Retinal pigment epithelial cell (primary cell): ENCODE measurements around the gene APH1B.
"Not testable (repeated sequence)": the region's sequence is repeated elsewhere in the genome, so short reads cannot be mapped to it uniquely, and the experiment has no call there.

Experiments used
- DNase-seq: peaks from one replicate; pipeline ENCODE4 v3.0.0-alpha.2; 2010; ENCODE audit warnings: low read depth
- H3K4me3 ChIP-seq: 2 replicates; pipeline ENCODE4 v1.5.1; 2011; ENCODE audit warnings: mild to moderate bottlenecking, low read length, control low read depth, moderate library complexity
- TF ChIP-seq, protein P1 (sequence below): conservative IDR thresholded peaks from 2 replicates; pipeline ENCODE4 v1.5.1; 2011; ENCODE audit warnings: low read depth, low read length, control low read depth, inconsistent platforms

The APH1B gene

DNA sequence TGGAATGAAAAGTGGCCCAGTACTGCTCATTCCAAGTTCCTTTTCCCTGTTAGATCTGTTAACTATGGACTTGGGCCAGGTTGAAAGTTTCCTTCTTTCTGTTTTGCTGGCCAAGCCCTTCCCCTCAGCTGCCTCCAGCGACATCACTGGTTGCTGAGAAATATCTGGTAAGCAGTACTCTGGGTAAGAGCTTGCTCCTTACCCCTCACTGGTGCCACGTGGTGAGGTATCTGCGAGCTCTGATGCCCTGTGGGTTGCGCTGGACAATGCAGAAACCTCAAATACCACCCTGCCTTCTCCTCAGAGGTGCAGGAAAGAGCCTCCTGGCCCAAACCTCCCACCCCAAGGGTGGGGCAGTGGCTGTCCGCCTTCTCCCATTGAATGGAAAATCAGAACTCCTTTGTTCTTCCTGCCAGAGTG lies 42.9 kb upstream of the APH1B start:
- no peak for DNase-seq
- H3K4me3 ChIP-seq: no peak overlapping the region
- TF ChIP-seq, protein P1, sequence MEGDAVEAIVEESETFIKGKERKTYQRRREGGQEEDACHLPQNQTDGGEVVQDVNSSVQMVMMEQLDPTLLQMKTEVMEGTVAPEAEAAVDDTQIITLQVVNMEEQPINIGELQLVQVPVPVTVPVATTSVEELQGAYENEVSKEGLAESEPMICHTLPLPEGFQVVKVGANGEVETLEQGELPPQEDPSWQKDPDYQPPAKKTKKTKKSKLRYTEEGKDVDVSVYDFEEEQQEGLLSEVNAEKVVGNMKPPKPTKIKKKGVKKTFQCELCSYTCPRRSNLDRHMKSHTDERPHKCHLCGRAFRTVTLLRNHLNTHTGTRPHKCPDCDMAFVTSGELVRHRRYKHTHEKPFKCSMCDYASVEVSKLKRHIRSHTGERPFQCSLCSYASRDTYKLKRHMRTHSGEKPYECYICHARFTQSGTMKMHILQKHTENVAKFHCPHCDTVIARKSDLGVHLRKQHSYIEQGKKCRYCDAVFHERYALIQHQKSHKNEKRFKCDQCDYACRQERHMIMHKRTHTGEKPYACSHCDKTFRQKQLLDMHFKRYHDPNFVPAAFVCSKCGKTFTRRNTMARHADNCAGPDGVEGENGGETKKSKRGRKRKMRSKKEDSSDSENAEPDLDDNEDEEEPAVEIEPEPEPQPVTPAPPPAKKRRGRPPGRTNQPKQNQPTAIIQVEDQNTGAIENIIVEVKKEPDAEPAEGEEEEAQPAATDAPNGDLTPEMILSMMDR: no peak

GRCh38 chr15:63236272-63236671 lies 41.1 kb upstream of the APH1B start:
- TF ChIP-seq, protein P1: no peak
- H3K4me3 ChIP-seq: no peak overlapping the region
- DNase-seq: no peak

- DNase-seq, H3K4me3 ChIP-seq: not testable (repeated sequence)
These were observed 40.3 kb upstream of the APH1B start for GRCh38 chr15:63237086-63237485.

DNA sequence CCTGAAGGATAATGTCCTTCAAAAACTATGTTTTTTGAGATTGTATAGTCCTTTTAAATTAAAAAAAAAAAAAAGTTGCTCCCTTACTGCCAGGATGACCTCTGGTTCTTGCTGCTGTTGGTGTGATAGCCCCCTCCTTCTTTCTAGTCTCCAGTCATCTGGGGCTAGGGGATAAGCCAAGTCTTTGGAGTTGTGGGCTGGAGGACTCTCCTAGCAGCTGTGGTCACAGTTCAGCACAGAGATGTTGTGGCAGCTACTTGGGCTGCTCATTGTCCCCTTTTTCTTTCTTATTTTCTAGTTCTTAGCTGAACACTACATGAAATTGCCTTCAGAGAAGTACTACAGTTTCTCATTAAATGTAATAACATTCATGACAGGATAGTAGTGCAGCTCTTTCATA lies 39.2 kb upstream of the APH1B start:
- no peak overlapping the region for H3K4me3 ChIP-seq
- DNase-seq: no peak
- TF ChIP-seq, protein P1: no peak

DNA sequence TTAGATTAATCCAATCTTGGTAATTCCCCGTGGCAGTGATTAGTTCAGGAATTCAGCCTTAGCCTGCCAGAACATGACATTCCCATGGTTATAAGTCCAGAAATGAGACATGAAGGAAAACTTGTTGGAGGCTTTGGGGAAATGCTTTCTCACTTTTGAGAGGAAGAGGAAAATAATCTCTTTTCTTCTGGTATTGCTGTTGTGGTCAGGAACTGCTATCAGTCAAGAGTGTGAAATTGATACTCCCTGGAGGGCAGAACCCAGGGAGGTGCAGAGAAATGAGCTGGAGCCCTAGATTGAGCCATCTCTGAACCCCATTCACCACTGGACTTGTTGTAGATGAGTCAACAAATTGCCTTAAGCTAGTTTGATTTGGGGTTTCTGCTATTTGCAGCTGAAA lies 38.6 kb upstream of the APH1B start:
- no peak overlapping the region for H3K4me3 ChIP-seq
- TF ChIP-seq, protein P1: no peak
- DNase-seq: peak; percentile 96

DNA sequence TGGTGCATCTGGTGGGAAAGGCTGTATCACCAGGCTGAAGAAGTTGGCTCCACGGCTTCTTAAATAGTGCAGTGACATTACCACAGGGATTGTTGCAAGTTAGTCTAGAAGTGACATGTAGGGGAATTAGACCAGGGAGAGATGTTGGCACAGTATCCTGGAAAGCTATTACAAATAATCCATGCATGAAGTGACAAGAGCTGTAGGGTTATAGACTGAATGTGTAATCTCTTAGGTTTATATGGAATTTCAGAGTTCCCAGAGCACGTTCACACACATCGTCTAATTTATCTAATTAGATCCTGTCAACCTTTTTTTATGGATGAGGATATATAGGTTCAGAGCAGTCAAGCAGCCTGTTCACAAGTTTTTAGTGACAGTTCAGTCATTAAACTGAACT lies 37.3 kb upstream of the APH1B start:
- TF ChIP-seq, protein P1: no peak
- no peak overlapping the region for H3K4me3 ChIP-seq
- DNase-seq: no peak

- TF ChIP-seq, protein P1: no peak
- no peak overlapping the region for H3K4me3 ChIP-seq
- no peak for DNase-seq
These were observed 36.1 kb upstream of the APH1B start for GRCh38 chr15:63241316-63241715.

- no peak overlapping the region for H3K4me3 ChIP-seq
- TF ChIP-seq, protein P1: no peak
These were observed 34.3 kb upstream of the APH1B start for GRCh38 chr15:63243101-63243500.

More at GRCh38 chr15:63243101-63243500, 34.3 kb upstream of the APH1B start:
- DNase-seq: no peak
